ENCODE results near the gene PCDHA3. TPM values are rescaled to one million over a fixed set of nuclear protein-coding genes. Genes with fewer than 3 reads are reported as not detected.
"Not testable (repeated sequence)": the region's sequence is repeated elsewhere in the genome, so short reads cannot be mapped to it uniquely, and the experiment has no call there.

Gene PCDHA3
- total RNA-seq, result 0.05 and 0.35 TPM in 2 replicates

DNA sequence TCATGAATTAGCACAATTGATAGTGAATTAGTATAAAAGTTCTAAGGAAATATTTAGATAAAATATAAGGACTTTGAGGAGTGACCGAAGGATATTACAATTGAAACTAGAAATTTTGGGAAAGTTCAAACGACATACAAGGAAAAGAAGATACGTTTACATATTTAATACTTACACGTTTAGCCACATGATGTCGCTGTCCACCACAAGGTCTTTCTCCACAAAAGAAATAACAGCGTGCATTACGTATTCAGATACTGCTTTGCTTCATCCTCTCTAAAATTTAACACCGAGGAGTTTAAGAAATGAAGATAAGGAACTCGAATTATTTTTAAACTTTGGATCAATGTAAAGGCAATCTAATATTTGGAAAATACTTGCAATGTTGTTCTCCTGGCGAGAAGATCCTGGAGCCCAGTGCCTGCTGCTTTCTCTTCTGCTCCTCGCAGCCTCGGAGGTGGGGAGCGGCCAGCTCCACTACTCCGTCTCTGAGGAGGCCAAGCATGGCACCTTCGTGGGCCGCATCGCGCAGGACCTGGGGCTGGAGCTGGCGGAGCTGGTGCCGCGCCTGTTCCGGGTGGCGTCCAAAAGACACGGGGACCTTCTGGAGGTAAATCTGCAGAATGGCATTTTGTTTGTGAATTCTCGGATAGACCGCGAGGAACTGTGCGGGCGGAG lies at the start of gene PCDHA3:
PCDHA3 (plus strand) TSS at position 242 of the 678 bp plus-strand sequence.
- no peak for DNase-seq (ENCODE audit: extremely low read depth, low read depth, low spot score)

DNA sequence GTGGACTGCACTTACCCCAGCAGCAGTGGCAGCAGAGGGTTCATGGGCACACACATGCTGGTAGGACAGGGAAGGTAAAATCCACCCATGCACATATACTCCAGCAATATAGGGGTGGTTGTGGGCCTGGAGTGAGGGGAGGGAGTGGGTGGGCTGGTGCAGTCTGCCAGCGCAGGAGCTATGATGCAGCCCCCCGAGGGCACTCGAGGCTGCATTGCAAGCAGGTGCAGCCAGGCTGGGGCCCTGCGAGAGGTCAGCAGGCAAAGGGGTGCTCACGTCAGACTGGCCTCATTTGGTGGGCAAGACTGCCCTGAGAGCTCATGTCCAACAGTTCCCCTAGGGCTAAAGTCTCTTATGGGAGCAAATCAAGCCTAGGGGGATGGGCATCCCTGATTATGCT lies 47.3 kb upstream of the PCDHA3 start:
- no peak for DNase-seq (ENCODE audit: extremely low read depth, low read depth, low spot score)

DNA sequence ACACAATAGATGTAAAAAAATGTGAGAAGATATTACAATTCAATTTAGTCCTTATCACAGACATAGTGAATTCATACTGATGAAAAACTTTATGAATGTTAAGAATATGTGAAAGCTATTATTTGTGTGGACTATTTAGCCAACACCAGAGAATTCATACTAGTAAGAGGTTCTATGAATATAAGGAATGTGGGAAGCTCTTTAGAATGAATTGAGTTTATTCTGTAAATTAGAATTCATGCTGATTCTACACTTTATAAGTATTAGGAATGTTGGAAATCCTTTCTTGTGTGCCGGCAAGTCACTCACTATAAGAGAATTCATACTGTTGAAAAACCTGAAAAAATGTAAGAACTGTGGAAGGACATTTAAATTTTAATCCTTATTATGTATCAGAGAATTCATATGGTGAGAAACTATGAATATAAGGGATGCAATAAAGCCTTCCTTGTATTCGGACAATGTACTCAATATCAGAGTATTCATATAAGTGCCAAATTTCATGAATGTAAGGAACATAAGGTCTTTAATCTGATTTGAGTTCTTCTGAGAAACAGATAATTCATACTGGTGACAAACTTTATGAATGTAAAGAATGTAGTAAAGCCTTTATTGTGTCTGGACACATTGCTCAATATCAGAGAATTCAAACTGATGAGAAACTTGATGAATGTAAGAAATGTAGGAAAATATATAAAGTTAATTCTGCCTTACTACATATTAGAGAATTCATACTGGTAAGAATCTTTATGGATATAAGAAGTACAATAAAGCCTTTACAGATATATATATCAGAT lies 36.5 kb upstream of the PCDHA3 start:
- DNase-seq (ENCODE audit: extremely low read depth, low read depth, low spot score), result no peak

DNA sequence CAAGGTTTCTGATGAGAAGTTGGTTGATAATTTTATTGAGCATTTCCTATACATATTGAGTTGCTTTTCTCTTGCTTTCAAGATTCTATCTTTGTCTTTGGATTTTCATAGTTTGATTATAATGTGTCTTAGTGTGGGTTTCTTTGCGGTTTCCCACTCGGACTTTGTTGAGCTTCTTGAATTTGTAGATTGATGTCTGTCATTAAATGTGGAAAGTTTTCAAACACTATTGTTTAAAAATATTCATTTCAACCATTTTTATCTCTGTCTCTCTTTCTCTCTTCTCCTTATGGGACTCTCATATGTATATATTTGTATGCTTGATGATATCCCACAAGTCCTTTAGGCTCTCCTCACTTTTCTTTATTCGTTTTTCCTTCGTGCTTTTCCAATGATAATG lies 33.4 kb upstream of the PCDHA3 start:
- no peak for DNase-seq (ENCODE audit: extremely low read depth, low read depth, low spot score)

DNA sequence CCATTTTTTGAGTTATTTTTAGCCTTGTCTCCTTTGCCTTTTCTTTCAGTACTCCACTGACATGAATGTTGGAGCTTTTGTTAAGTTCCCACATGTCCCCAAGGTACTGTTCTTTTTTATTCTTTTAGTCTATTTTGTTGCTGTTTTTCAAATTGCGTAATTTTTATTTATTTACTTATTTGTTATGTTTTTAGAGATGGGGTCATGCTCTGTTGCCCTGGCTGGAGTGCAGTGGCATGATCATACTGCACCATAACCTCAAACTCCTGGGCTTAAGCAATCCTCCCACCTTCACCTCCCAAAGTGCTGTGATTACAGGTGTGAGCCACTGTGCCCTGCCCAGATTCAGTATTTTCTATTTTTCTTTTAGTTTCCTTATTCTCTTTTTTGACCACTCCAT lies 20.3 kb upstream of the PCDHA3 start:
- no peak for DNase-seq (ENCODE audit: extremely low read depth, low read depth, low spot score)

DNA sequence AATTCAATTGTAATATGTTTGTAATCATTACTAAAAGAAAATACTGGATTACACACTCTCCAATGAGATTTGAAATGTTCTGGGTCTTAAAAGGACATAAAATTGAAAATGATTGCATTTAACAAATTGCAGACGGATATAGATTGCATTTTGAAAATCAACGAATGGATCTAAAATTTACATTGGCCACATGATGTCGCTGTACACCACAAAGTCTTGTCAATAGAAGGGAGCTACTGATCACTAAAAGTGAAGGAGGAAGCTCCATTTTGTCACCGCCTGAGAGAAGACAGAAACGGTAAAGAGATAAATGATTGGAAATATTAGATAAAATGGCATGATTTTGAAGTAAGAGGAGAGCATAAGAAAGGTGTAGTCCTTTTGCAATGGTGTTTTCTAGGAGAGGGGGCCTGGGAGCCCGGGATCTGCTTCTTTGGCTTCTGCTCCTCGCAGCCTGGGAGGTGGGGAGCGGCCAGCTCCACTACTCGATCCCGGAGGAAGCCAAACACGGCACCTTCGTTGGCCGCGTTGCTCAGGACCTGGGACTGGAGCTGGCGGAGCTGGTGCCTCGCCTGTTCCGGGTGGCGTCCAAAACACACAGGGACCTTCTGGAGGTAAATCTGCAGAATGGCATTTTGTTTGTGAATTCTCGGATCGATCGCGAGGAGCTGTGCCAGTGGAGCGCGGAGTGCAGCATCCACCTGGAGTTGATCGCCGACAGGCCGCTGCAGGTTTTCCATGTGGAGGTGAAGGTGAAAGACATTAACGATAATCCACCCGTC lies 14.8 kb upstream of the PCDHA3 start, which contains the start of gene PCDHA1:
PCDHA1 (plus strand) TSS at position 236 of the 782 bp plus-strand sequence.
- no peak for DNase-seq (ENCODE audit: extremely low read depth, low read depth, low spot score)

DNA sequence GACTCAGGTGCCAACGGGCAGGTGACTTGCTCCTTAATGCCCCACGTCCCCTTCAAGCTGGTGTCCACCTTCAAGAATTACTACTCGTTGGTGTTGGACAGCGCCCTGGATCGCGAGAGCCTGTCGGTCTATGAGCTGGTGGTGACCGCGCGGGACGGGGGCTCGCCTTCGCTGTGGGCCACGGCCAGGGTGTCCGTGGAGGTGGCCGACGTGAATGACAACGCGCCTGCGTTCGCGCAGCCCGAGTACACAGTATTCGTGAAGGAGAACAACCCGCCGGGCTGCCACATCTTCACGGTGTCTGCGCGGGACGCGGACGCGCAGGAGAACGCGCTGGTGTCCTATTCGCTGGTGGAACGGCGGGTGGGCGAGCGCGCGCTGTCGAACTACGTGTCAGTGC lies 13.4 kb upstream of the PCDHA3 start:
- DNase-seq (ENCODE audit: extremely low read depth, low read depth, low spot score), result not testable (repeated sequence)

DNA sequence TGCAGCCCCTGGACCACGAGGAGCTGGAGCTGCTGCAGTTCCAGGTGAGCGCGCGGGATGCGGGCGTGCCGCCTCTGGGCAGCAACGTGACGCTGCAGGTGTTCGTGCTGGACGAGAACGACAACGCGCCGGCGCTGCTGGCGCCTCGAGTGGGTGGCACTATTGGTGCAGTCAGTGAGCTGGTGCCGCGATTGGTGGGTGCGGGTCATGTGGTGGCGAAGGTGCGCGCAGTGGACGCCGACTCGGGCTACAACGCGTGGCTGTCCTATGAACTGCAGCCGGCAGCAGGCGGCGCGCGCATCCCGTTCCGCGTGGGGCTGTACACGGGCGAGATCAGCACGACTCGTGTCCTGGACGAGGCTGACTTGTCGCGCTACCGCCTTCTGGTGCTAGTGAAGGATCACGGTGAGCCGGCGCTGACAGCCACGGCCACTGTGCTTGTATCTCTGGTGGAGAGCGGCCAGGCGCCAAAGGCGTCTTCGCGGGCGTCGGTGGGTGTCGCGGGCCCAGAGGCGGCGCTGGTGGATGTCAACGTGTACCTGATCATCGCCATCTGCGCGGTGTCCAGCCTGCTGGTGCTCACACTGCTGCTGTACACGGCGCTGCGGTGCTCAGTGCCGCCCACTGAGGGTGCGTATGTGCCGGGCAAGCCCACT lies 12.9 kb upstream of the PCDHA3 start:
- DNase-seq (ENCODE audit: extremely low read depth, low read depth, low spot score), result not testable (repeated sequence)

DNA sequence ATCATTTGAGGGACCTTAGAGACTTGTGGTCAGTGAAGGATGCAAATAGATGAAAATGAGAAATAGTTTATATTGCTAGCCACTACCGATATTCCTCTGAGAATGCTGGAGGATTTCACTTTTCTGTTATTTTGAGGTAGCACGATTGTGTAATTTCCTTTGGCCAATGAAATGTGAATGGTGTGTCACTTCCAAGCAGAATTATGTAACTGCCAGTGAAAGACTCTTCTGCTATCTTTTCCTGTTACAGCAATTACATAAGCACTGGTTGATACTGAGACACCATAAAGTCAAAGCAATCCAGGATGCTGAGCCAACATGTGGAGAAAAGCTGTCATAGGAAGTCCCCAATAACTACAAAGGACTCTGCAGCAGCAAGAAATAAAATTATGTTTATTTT lies 9.8 kb upstream of the PCDHA3 start:
- DNase-seq (ENCODE audit: extremely low read depth, low read depth, low spot score), result no peak

DNA sequence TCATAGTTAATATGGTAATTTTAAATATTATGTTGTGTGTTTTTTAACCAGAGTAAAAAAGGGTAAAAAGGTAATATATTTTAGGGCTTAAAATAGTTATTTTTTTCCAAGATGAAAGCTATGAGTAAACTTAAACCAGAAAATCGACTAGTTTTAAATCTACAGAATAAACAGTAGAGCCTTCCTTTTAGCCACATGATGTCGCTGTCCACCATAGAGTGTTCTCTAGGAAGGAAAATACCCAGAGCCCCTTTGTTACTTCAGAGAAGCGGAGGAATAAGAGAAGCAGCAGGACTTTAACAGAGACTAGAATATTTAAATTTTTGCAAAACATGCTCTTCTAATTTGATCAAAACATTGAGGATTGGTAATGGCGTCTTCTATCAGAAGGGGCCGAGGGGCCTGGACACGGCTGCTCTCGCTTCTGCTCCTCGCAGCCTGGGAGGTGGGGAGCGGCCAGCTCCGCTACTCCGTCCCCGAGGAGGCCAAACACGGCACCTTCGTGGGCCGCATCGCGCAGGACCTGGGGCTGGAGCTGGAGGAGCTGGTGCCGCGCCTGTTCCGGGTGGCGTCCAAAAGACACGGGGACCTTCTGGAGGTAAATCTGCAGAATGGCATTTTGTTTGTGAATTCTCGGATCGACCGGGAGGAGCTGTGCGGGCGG lies 6.1 kb upstream of the PCDHA3 start, which contains the start of gene PCDHA2:
PCDHA2 (plus strand) TSS at position 258 of the 664 bp plus-strand sequence.
- no peak for DNase-seq (ENCODE audit: extremely low read depth, low read depth, low spot score)

DNA sequence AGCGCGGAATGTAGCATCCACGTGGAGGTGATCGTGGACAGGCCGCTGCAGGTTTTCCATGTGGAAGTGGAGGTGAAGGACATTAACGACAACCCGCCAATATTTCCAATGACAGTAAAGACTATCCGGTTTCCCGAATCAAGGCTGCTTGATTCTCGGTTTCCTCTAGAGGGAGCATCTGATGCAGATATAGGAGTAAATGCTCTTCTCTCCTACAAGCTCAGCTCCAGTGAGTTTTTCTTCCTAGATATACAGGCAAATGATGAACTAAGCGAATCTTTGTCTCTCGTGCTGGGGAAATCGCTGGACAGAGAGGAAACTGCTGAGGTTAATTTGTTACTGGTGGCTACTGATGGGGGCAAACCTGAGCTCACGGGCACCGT lies 5.6 kb upstream of the PCDHA3 start:
- DNase-seq (ENCODE audit: extremely low read depth, low read depth, low spot score), result no peak

DNA sequence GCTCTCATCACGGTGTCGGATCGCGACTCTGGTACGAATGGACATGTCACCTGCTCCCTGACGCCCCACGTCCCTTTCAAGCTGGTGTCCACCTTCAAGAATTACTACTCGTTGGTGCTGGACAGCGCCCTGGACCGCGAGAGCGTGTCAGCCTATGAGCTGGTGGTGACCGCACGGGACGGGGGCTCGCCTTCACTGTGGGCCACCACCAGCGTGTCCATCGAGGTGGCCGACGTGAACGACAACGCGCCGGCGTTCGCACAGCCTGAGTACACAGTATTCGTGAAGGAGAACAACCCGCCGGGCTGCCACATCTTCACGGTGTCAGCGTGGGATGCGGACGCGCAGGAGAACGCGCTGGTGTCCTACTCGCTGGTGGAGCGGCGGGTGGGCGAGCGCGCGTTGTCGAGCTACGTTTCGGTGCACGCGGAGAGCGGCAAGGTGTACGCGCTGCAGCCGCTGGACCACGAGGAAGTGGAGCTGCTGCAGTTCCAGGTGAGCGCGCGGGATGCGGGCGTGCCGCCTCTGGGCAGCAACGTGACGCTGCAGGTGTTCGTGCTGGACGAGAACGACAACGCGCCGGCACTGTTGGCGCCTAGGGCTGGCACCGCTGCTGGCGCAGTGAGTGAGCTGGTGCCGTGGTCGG lies 4.7 kb upstream of the PCDHA3 start:
- DNase-seq (ENCODE audit: extremely low read depth, low read depth, low spot score), result not testable (repeated sequence)

DNA sequence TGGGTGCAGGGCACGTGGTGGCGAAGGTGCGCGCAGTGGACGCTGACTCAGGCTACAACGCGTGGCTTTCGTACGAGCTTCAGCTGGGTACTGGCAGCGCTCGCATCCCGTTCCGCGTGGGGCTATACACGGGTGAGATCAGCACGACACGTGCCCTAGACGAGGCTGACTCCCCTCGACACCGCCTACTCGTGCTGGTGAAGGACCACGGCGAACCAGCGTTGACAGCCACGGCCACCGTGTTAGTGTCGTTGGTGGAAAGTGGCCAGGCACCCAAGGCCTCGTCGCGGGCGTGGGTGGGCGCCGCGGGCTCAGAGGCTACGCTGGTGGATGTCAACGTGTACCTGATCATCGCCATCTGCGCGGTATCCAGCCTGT lies 4.2 kb upstream of the PCDHA3 start:
- no peak for DNase-seq (ENCODE audit: extremely low read depth, low read depth, low spot score)

DNA sequence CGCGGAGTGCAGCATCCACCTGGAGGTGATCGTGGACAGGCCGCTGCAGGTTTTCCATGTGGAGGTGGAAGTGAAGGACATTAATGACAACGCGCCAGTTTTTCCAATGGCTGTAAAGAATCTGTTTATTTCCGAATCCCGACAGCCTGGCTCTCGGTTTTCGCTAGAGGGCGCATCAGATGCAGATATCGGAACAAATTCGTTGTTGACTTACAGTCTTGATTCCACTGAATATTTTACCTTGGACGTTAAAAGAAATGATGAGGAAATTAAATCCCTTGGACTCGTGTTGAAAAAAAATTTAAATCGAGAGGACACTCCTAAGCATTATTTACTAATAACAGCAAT lies 611 bp downstream of the PCDHA3 start:
- no peak for DNase-seq (ENCODE audit: extremely low read depth, low read depth, low spot score)

DNA sequence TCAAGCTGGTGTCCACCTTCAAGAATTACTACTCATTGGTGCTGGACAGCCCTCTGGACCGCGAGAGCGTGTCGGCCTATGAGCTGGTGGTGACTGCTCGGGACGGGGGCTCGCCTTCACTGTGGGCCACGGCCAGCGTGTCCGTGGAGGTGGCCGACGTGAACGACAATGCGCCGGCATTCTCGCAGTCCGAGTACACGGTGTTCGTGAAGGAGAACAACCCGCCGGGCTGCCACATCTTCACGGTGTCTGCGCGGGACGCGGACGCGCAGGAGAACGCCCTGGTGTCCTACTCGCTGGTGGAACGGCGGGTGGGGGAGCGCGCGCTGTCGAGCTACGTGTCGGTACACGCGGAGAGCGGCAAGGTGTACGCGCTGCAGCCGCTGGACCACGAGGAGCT lies 1.5 kb downstream of the PCDHA3 start:
- DNase-seq (ENCODE audit: extremely low read depth, low read depth, low spot score), result not testable (repeated sequence)

DNA sequence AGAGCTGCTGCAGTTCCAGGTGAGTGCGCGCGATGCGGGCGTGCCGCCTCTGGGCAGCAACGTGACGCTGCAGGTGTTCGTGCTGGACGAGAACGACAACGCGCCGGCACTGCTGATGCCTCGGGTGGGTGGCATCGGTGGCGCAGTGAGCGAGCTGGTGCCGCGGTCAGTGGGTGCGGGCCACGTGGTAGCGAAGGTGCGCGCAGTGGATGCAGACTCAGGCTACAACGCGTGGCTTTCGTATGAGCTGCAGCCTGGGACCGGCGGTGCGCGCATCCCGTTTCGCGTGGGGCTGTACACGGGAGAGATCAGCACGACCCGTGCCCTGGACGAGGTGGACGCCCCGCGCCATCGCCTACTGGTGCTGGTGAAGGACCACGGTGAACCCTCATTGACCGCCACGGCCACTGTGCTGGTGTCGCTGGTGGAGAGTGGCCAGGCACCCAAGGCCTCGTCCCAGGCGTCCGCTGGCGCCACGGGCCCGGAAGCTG lies 2.0 kb downstream of the PCDHA3 start:
- no peak for DNase-seq (ENCODE audit: extremely low read depth, low read depth, low spot score)

DNA sequence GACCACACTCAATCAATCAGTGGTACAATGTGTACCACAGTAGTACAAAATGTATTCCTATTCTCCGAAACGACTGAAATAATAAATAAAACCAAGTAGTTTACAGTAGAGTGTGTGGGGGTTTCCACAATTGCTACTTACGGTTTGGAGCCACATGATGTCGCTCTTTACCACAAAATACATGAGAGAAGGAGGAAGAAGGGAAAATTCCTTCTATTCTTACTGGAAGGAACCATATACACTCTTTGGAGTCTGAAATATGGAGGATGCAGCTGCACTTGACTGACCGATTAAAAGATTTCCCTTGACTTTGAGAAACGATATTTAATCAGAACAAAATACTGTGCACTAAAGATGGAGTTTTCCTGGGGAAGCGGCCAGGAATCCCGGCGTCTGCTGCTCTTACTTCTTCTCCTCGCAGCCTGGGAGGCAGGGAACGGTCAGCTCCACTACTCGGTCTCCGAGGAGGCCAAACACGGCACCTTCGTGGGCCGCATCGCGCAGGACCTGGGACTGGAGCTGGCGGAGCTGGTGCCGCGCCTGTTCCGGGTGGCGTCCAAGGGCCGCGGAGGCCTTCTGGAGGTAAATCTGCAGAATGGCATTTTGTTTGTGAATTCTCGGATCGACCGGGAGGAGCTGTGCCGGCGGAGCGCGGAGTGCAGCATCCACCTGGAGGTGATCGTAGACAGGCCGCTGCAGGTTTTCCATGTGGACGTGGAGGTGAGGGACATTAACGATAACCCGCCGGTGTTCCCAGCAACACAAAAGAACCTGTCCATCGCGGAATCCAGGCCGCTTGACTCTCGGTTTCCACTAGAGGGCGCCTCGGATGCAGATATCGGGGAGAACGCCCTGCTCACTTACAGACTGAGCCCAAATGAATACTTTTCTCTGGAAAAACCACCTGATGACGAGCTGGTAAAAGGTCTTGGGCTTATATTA lies 6.2 kb downstream of the PCDHA3 start, which contains the start of gene PCDHA4:
PCDHA4 (plus strand) TSS at position 235 of the 942 bp plus-strand sequence.
- no peak for DNase-seq (ENCODE audit: extremely low read depth, low read depth, low spot score)

DNA sequence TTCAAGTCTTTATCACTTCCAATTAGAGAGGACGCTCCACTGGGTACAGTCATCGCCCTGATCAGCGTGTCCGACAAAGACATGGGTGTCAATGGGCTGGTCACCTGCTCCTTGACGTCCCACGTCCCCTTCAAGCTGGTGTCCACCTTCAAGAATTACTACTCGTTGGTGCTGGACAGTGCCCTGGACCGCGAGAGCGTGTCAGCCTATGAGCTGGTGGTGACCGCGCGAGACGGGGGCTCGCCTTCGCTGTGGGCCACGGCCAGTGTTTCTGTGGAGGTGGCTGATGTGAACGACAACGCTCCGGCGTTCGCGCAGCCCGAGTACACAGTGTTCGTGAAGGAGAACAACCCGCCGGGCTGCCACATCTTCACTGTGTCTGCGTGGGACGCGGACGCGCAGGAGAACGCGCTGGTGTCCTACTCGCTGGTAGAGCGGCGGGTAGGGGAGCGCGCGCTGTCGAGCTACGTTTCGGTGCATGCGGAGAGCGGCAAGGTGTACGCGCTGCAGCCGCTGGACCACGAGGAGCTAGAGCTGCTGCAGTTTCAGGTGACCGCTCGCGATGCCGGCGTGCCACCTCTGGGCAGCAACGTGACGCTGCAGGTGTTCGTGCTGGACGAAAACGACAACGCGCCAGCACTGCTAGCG lies 7.5 kb downstream of the PCDHA3 start:
- DNase-seq (ENCODE audit: extremely low read depth, low read depth, low spot score), result not testable (repeated sequence)
